Mesendoderm (in vitro differentiated cells): ENCODE data around the gene CCN2.

Experiments
- DNase-seq: peaks from one replicate; pipeline ENCODE4 v3.0.0; 2013
- H2AK5ac ChIP-seq: 2 replicates; pipeline ENCODE4 v1.6.1; 2013; ENCODE audit warnings: low read length, inconsistent platforms
- H2BK120ac ChIP-seq: 2 replicates; pipeline ENCODE4 v1.6.1; 2013; ENCODE audit warnings: low read depth, mild to moderate bottlenecking, low read length, moderate library complexity, mixed read lengths
- H2BK15ac ChIP-seq: replicated peaks from 2 replicates; pipeline ENCODE4 v1.6.1; 2013; ENCODE audit warnings: low read depth, mild to moderate bottlenecking, moderate library complexity
- H2BK5ac ChIP-seq: 2 replicates; pipeline ENCODE4 v1.6.1; 2013; ENCODE audit warnings: low read length, inconsistent platforms
- H3K18ac ChIP-seq: 2 replicates; pipeline ENCODE4 v1.6.1; 2013; ENCODE audit warnings: mild to moderate bottlenecking, low read length, mixed read lengths
- H3K23ac ChIP-seq: one replicate; pipeline ENCODE4 v1.6.1; 2013; ENCODE audit warnings: low read length
- H3K27ac ChIP-seq: 2 replicates; pipeline ENCODE4 v1.5.1; 2013; ENCODE audit warnings: low read depth, mild to moderate bottlenecking, inconsistent platforms, low read length, moderate library complexity
- H3K27me3 ChIP-seq: 2 replicates; pipeline ENCODE4 v1.6.1; 2013; ENCODE audit warnings: low read length, control low read depth, mild to moderate bottlenecking, inconsistent platforms; ENCODE audit not compliant: insufficient read depth, poor library complexity
- H3K36me3 ChIP-seq: 2 replicates; pipeline ENCODE4 v1.6.1; 2013; ENCODE audit warnings: low read length, inconsistent platforms; ENCODE audit not compliant: control insufficient read depth, insufficient read depth
- H3K4ac ChIP-seq: one replicate; pipeline ENCODE4 v1.6.1; 2013; ENCODE audit warnings: low read depth, mild to moderate bottlenecking, low read length, moderate library complexity
- H3K4me1 ChIP-seq: 2 replicates; pipeline ENCODE4 v1.6.1; 2013; ENCODE audit warnings: low read depth, low read length, inconsistent platforms; ENCODE audit not compliant: control insufficient read depth
- H3K4me2 ChIP-seq: 2 replicates; pipeline ENCODE4 v1.6.1; 2013; ENCODE audit warnings: low read length
- H3K4me3 ChIP-seq: 2 replicates; pipeline ENCODE4 v1.5.1; 2013; ENCODE audit warnings: mild to moderate bottlenecking, low read length
- H3K56ac ChIP-seq: one replicate; pipeline ENCODE4 v1.6.1; 2013; ENCODE audit warnings: low read length
- H3K79me1 ChIP-seq: 2 replicates; pipeline ENCODE4 v1.6.1; 2013; ENCODE audit warnings: low read length, inconsistent platforms
- H3K79me2 ChIP-seq: 2 replicates; pipeline ENCODE4 v1.6.1; 2013; ENCODE audit warnings: mild to moderate bottlenecking, low read length; ENCODE audit not compliant: control insufficient read depth, insufficient read depth
- H3K9ac ChIP-seq: 2 replicates; pipeline ENCODE4 v1.6.1; 2013; ENCODE audit warnings: low read length, inconsistent platforms
- H4K5ac ChIP-seq: one replicate; pipeline ENCODE4 v1.6.1; 2013; ENCODE audit warnings: low read length
- H4K8ac ChIP-seq: one replicate; pipeline ENCODE4 v1.6.1; 2013; ENCODE audit warnings: low read depth, mild to moderate bottlenecking, control low read depth, low read length, moderate library complexity
- WGBS: extraction: QIAGEN DNeasy Blood & Tissue Kit; methylation state at CpG from one replicate; pipeline ENCODE4 v1.1.7; 2013; ENCODE audit warnings: low lambda C conversion rate, missing lambda C conversion rate; ENCODE audit not compliant: insufficient coverage; ENCODE audit errors: extremely low coverage; 5-methylcytosine and 5-hydroxymethylcytosine counted together

Gene CCN2

DNA sequence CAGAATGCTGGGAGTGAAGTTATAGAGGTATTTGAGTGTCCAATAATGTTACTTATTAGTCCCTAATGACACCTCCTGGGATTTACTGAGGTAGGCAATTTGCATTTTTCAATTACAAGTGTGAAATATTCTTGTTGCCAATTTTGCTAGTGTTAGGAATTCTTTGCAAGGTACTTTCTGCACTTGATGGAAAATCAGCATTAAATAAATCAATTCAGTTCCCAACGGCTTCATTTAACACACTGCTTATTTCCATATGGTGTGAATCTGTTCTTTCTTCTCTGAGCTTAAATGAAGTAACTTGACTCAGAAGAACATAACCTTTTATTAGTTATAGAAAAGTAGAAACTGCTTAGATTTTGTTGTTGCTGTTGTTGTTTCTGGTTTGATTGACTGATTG is 21.2 kb downstream of the CCN2 start:
- Histone ChIP-seq H2BK15ac (no peak overlapping the region), H3K27ac (no peak overlapping the region)
- WGBS, result no CpG with 5 or more reads among the region's 1 CpG

DNA sequence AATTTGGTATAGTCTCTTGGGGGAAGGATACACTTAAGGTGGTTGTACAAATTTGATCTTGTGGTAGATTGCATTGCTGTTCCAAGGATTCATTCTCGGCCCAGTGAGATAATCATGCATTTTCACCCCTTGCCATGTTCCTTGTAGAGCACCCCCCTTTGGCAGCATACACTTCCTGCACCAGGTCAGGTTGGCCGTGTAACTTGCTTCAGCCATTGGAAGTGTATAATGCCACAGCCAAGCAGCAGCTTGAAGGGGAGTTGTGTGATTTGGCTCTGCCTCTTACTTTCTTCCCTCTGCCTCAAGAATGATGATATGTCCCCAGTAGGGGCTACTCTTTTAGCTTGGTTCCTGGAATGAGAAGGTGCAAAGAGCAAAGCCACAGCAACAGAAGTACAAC is 21.9 kb downstream of the CCN2 start:
- no peak overlapping the region for H2BK5ac ChIP-seq
- H2AK5ac ChIP-seq, result no peak overlapping the region
- no peak overlapping the region for H3K9ac ChIP-seq
- no peaks in the 10 kb centered on the region for H3K36me3 ChIP-seq
- no peak overlapping the region for H3K27ac ChIP-seq
- no peak overlapping the region for H3K4ac ChIP-seq
- H3K79me2 ChIP-seq, result no peaks in the 10 kb centered on the region
- no peak overlapping the region for H2BK120ac ChIP-seq
- H3K4me1 ChIP-seq, result no peaks in the 10 kb centered on the region
- no peak overlapping the region for H3K18ac ChIP-seq
- H3K23ac ChIP-seq, result no peak overlapping the region
- DNase-seq, result peak; percentile 60
- peaks cover 1% of the 10 kb centered on the region for H3K79me1 ChIP-seq
- WGBS, result no CpG with 5 or more reads among the region's 2 CpGs
- no peak overlapping the region for H2BK15ac ChIP-seq
- H3K4me3 ChIP-seq, result no peak overlapping the region
- no peak overlapping the region for H4K5ac ChIP-seq
- H4K8ac ChIP-seq, result no peak overlapping the region
- H3K56ac ChIP-seq, result no peak overlapping the region
- H3K4me2 ChIP-seq, result no peak overlapping the region
- H3K27me3 ChIP-seq, result no peaks in the 10 kb centered on the region

More for the DNA sequence above, 21.2 kb downstream of the CCN2 start:
- Histone ChIP-seq H2AK5ac (no peak overlapping the region), H3K23ac (no peak overlapping the region), H3K4me3 (no peak overlapping the region), H3K4me2 (no peak overlapping the region), H2BK5ac (no peak overlapping the region), H4K5ac (no peak overlapping the region), H3K56ac (no peak overlapping the region), H3K18ac (no peak overlapping the region), H3K9ac (no peak overlapping the region), H2BK120ac (no peak overlapping the region), H3K79me2 (no peaks in the 10 kb centered on the region), H3K27me3 (no peaks in the 10 kb centered on the region), H3K4ac (no peak overlapping the region), H4K8ac (no peak overlapping the region), H3K36me3 (no peaks in the 10 kb centered on the region), H3K4me1 (no peaks in the 10 kb centered on the region), H3K79me1 (peaks cover 1% of the 10 kb centered on the region)
- DNase-seq, result no peak

DNA sequence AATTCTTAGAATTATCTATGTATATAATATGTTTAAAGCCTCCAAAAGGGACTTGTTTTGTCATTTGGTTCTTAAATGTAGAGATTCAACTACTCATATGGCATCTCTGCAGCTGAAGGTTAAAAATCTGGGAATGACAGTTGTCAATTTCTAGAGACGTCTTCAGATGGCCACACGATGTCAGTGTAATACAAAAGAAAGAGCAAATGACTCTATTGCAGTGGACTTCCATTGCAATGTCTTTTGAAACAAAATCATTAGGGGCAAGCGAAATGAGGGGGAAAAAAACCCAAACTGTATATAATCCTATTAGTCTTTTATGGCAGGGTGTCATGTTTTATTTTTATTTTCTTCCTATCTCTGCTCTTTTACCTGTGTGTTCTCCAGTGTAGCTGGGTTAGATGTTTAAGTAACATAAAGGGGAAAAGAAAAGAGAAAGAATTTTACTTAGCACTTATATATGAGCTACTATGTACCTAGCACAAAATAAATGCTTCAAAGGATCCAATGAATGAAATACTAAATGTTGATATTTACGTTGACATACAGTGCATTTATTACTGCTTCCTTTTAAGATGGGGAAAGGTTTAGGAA is 26.2 kb downstream of the CCN2 start:
- Histone ChIP-seq H2BK5ac (no peak overlapping the region), H3K4me2 (no peak overlapping the region), H2BK120ac (no peak overlapping the region), H4K5ac (no peak overlapping the region), H3K36me3 (no peaks in the 10 kb centered on the region), H3K79me2 (no peaks in the 10 kb centered on the region), H3K79me1 (peaks cover 2% of the 10 kb centered on the region), H4K8ac (no peak overlapping the region), H3K4ac (no peak overlapping the region), H3K18ac (no peak overlapping the region), H2BK15ac (no peak overlapping the region), H3K27ac (no peak overlapping the region), H3K4me1 (no peaks in the 10 kb centered on the region), H3K56ac (no peak overlapping the region), H3K27me3 (no peaks in the 10 kb centered on the region), H2AK5ac (no peak overlapping the region), H3K9ac (no peak overlapping the region), H3K23ac (no peak overlapping the region), H3K4me3 (no peak overlapping the region)
- DNase-seq, result peak; percentile 49
- WGBS, result no CpG with 5 or more reads among the region's 4 CpGs

DNA sequence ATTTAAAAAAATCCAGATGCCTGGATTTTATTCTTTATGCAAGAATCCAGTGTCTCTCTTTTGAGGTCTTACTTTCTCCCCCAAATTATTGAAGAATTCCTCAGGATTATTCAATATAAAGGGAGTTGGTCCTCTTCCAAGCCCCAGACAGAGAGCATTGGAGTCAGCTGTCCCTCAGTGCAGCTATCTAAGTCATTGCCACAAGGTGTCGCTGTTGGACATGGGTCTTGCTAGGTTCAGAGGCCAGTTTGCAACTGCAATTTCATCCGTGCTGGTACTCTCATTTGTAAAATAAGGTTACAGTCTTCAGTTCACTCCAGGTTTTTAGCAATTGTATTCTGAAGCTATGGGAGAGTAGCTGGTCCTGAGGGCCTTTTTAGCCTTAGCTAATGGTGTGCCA is 27.8 kb downstream of the CCN2 start:
- Histone ChIP-seq H3K4me3 (no peak overlapping the region), H4K8ac (no peak overlapping the region), H2AK5ac (no peak overlapping the region), H3K27me3 (no peaks in the 10 kb centered on the region), H3K56ac (no peak overlapping the region), H3K23ac (no peak overlapping the region), H2BK5ac (no peak overlapping the region), H3K4me2 (no peak overlapping the region), H2BK15ac (no peak overlapping the region), H2BK120ac (no peak overlapping the region), H3K27ac (no peak overlapping the region), H3K36me3 (peaks cover 2% of the 10 kb centered on the region), H3K79me1 (peaks cover 2% of the 10 kb centered on the region), H3K4ac (no peak overlapping the region), H3K9ac (no peak overlapping the region), H3K4me1 (no peaks in the 10 kb centered on the region), H4K5ac (no peak overlapping the region), H3K18ac (no peak overlapping the region), H3K79me2 (no peaks in the 10 kb centered on the region)
- DNase-seq, result peak; percentile 85
- no CpG with 5 or more reads among the region's 2 CpGs for WGBS

DNA sequence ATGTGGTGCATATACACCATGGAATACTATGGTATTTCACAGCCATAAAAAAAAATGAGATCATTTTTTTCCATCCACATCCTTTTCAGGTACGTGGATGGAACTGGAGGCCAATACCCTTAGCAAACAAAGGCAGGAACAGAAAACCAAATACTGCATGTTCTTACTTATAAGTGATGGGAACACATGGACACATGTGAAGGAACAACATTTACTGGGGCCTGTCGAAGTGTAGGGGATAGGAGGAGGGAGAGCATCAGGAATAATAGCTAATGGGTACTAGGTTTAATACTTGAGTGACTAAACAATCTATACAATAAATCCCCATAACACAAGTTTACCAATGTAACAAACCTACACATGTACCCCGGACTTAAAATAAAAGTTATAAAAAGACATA is 30.5 kb downstream of the CCN2 start:
- H2BK15ac ChIP-seq, result no peak overlapping the region
- H3K4me2 ChIP-seq, result no peak overlapping the region

More for the DNA sequence above, 30.5 kb downstream of the CCN2 start:
- Histone ChIP-seq H3K23ac (no peak overlapping the region), H2BK5ac (no peak overlapping the region), H3K9ac (no peak overlapping the region), H3K4me3 (no peak overlapping the region), H3K36me3 (peaks cover 2% of the 10 kb centered on the region), H2BK120ac (no peak overlapping the region), H4K8ac (no peak overlapping the region), H3K27ac (no peak overlapping the region), H4K5ac (no peak overlapping the region), H3K79me1 (peaks cover 2% of the 10 kb centered on the region), H3K4ac (no peak overlapping the region), H3K18ac (no peak overlapping the region), H2AK5ac (no peak overlapping the region), H3K27me3 (no peaks in the 10 kb centered on the region), H3K79me2 (no peaks in the 10 kb centered on the region), H3K56ac (no peak overlapping the region), H3K4me1 (no peaks in the 10 kb centered on the region)
- no CpG with 5 or more reads among the region's 3 CpGs for WGBS
- no peak for DNase-seq
